Right kidney (tissue), 9 donors: ENCODE measurements around the gene FDX1.
A peak's percentile ranks its signal among the peaks of the same experiment; 100 is the strongest.
"Not testable (repeated sequence)": the region's sequence is repeated elsewhere in the genome, so short reads cannot be mapped to it uniquely, and the experiment has no call there.

Experiments used
- DNase-seq: peaks from one replicate; pipeline ENCODE4 v3.0.0-alpha.2; 2016
- long read RNA-seq, 8 donors: transcript quantifications; one replicate each; lab custom pipeline, GENCODE V29; 2026

The FDX1 gene
- long read RNA-seq, donor 1, transcript FDX1-201 (4 exons, 3,206 nt): major isoform, 54 of 54 reads
- long read RNA-seq, donor 1, partial matches to known transcripts: 0 of 54 reads
- long read RNA-seq, donor 1, other reads (novel, unspliced or antisense): 0 of 54 reads
- long read RNA-seq, donor 2, transcript FDX1-201 (4 exons, 3,206 nt): major isoform, 29 of 34 reads
- long read RNA-seq, donor 2, partial matches to known transcripts: 5 of 34 reads
- long read RNA-seq, donor 2, other reads (novel, unspliced or antisense): 0 of 34 reads
- long read RNA-seq, donor 3, transcript FDX1-201 (4 exons, 3,206 nt): major isoform, 16 of 16 reads
- long read RNA-seq, donor 3, partial matches to known transcripts: 0 of 16 reads
- long read RNA-seq, donor 3, other reads (novel, unspliced or antisense): 0 of 16 reads
- long read RNA-seq, donor 4, transcript FDX1-201 (4 exons, 3,206 nt): major isoform, 23 of 23 reads
- long read RNA-seq, donor 4, partial matches to known transcripts: 0 of 23 reads
- long read RNA-seq, donor 4, other reads (novel, unspliced or antisense): 0 of 23 reads
- long read RNA-seq, donor 5, transcript FDX1-201 (4 exons, 3,206 nt): major isoform, 34 of 48 reads
- long read RNA-seq, donor 5, partial matches to known transcripts: 14 of 48 reads
- long read RNA-seq, donor 5, other reads (novel, unspliced or antisense): 0 of 48 reads
- long read RNA-seq, donor 6, transcript FDX1-201 (4 exons, 3,206 nt): major isoform, 32 of 39 reads
- long read RNA-seq, donor 6, partial matches to known transcripts: 7 of 39 reads
- long read RNA-seq, donor 6, other reads (novel, unspliced or antisense): 0 of 39 reads
- long read RNA-seq, donor 7, transcript FDX1-201 (4 exons, 3,206 nt): major isoform, 41 of 47 reads
- long read RNA-seq, donor 7, partial matches to known transcripts: 6 of 47 reads
- long read RNA-seq, donor 7, other reads (novel, unspliced or antisense): 0 of 47 reads
- long read RNA-seq, donor 8, transcript FDX1-201 (4 exons, 3,206 nt): major isoform, 34 of 47 reads
- long read RNA-seq, donor 8, partial matches to known transcripts: 13 of 47 reads
- long read RNA-seq, donor 8, other reads (novel, unspliced or antisense): 0 of 47 reads

- peak; percentile 95 for DNase-seq
Observed at GRCh38 chr11:110429731-110430266, at the start of gene FDX1. Gene FDX1, plus strand, starts transcription at chr11:110429948. Its CDS starts 173 bp downstream, at chr11:110430121.

- no peak for DNase-seq
Observed at GRCh38 chr11:110380836-110381622, 48.7 kb upstream of the FDX1 start.

GRCh38 chr11:110388231-110388630, 41.5 kb upstream of the FDX1 start:
- not testable (repeated sequence) for DNase-seq

GRCh38 chr11:110389965-110390364, 39.8 kb upstream of the FDX1 start:
- DNase-seq: no peak

GRCh38 chr11:110392056-110392455, 37.7 kb upstream of the FDX1 start:
- no peak for DNase-seq

- DNase-seq: not testable (repeated sequence)
Observed at GRCh38 chr11:110397668-110398286, 32.0 kb upstream of the FDX1 start.

GRCh38 chr11:110403585-110403984, 26.2 kb upstream of the FDX1 start:
- DNase-seq: not testable (repeated sequence)

GRCh38 chr11:110405636-110406035, 24.1 kb upstream of the FDX1 start:
- not testable (repeated sequence) for DNase-seq

GRCh38 chr11:110407315-110407714, 22.4 kb upstream of the FDX1 start:
- no peak for DNase-seq

- no peak for DNase-seq
Observed at GRCh38 chr11:110409174-110409573, 20.6 kb upstream of the FDX1 start.

- DNase-seq: no peak
Observed at GRCh38 chr11:110410651-110411050, 19.1 kb upstream of the FDX1 start.

- no peak for DNase-seq
Observed at GRCh38 chr11:110415081-110415480, 14.7 kb upstream of the FDX1 start.

- DNase-seq: not testable (repeated sequence)
Observed at GRCh38 chr11:110421658-110422057, 8.1 kb upstream of the FDX1 start.

GRCh38 chr11:110422306-110422905, 7.3 kb upstream of the FDX1 start:
- no peak for DNase-seq

GRCh38 chr11:110424775-110425444, 4.8 kb upstream of the FDX1 start:
- no peak for DNase-seq

GRCh38 chr11:110425751-110426545, 3.8 kb upstream of the FDX1 start:
- DNase-seq: no peak

- DNase-seq: no peak
Observed at GRCh38 chr11:110428040-110428439, 1.7 kb upstream of the FDX1 start.

GRCh38 chr11:110428956-110429730, 605 bp upstream of the FDX1 start:
- no peak for DNase-seq
